GM12878 (cell line): ENCODE measurements around the gene NMNAT1. TPM values are rescaled to one million over a fixed set of nuclear protein-coding genes. Genes with fewer than 3 reads are reported as not detected.

Experiments
- ATAC-seq: fragments of 200-7000 bp; cut with Tn5 transposase; 3 replicates; pipeline ENCODE4 v1.9.1; 2020; ENCODE audit warnings: mild to moderate bottlenecking, moderate library complexity
- BruUV-seq: library from RNA; stranded (reverse); fragments of 400-500 nt; replicated peaks from 2 replicates; lab custom pipeline; 2021; lab: Mats Ljungman, UMichigan
- CTCF ChIA-PET: fragments of 300-600 bp; sonication (Branson Sonifier 250); formaldehyde crosslinking; extraction: SDS; loops from one replicate; lab custom pipeline; 2021; ENCODE audit warnings: inconsistent platforms; lab: Yijun Ruan, JAX
- POLR2A ChIA-PET: fragments of 350-600 bp; formaldehyde crosslinking; extraction: SDS; loops from one replicate; lab custom pipeline; 2021; ENCODE audit warnings: inconsistent platforms; lab: Charles Lee
- RAD21 ChIA-PET: fragments of 300-600 bp; sonication (Branson Sonifier 250); formaldehyde crosslinking; loops from one replicate; lab custom pipeline; 2023; ENCODE audit warnings: antibody characterized with exemption; ENCODE audit not compliant: unreplicated experiment; lab: Charles Lee
- SMC1A ChIA-PET: fragments of 300-600 bp; sonication (Branson Sonifier 250); formaldehyde crosslinking; loops from one replicate; lab custom pipeline; 2023; ENCODE audit not compliant: unreplicated experiment, uncharacterized antibody; lab: Charles Lee
- DNase-seq: peaks from one replicate; pipeline ENCODE4 v3.0.0-alpha.2; 2011; ENCODE audit warnings: low read depth, low spot score
- FAIRE-seq: peaks from 3 replicates; lab custom pipeline; 2011; peaks lifted over from hg19 to GRCh38; lab: Jason Lieb, UNC
- H2AFZ ChIP-seq: 2 replicates; pipeline ENCODE4 v1.6.0; 2011; ENCODE audit warnings: low read depth, low read length, control low read depth; ENCODE audit not compliant: control insufficient read depth
- H3K27ac ChIP-seq: 2 replicates; pipeline ENCODE4 v1.5.1; 2011; ENCODE audit warnings: control low read depth; ENCODE audit not compliant: control insufficient read depth, insufficient read depth
- H3K27me3 ChIP-seq, 2 experiments: replicated peaks in 1 of 2; 2 replicates each; pipeline versions ENCODE4 v1.6.0 to v1.6.1; 2011; ENCODE audit warnings: low read length in 1 of 2; ENCODE audit not compliant: control insufficient read depth in 2 of 2, insufficient read depth in 2 of 2
- H3K36me3 ChIP-seq, 2 experiments: 2 replicates each; pipeline ENCODE4 v1.5.1; 2011; ENCODE audit warnings: low read length in 1 of 2; ENCODE audit not compliant: control insufficient read depth in 2 of 2, insufficient read depth in 2 of 2
- H3K4me1 ChIP-seq: 2 replicates; pipeline ENCODE4 v1.6.1; 2011; ENCODE audit warnings: mild to moderate bottlenecking, low read length, moderate library complexity, mixed read lengths; ENCODE audit not compliant: control insufficient read depth, insufficient read depth
- H3K4me2 ChIP-seq: 2 replicates; pipeline ENCODE4 v1.6.0; 2011; ENCODE audit warnings: control low read depth; ENCODE audit not compliant: control insufficient read depth, insufficient read depth
- H3K4me3 ChIP-seq: fragments of 200-600 bp; sonication (generic); 2 replicates; pipeline ENCODE4 v1.5.1; 2016
- H3K79me2 ChIP-seq: 2 replicates; pipeline ENCODE4 v1.6.0; 2011; ENCODE audit warnings: low read length; ENCODE audit not compliant: control insufficient read depth, insufficient read depth
- H3K9ac ChIP-seq: 2 replicates; pipeline ENCODE4 v1.8.0; 2011; ENCODE audit warnings: low read length, control low read depth, mixed read lengths; ENCODE audit not compliant: control insufficient read depth, insufficient read depth
- H3K9me3 ChIP-seq: replicated peaks from 3 replicates; pipeline ENCODE4 v1.5.1; 2011; ENCODE audit warnings: mild to moderate bottlenecking, low read length; ENCODE audit not compliant: control insufficient read depth, insufficient read depth
- H4K20me1 ChIP-seq: 2 replicates; pipeline ENCODE4 v1.6.0; 2011; ENCODE audit not compliant: control insufficient read depth, insufficient read depth
- POLR2A ChIP-seq: IDR thresholded peaks from 2 replicates; pipeline ENCODE4 v1.6.1; 2011; ENCODE audit warnings: low read depth, mild to moderate bottlenecking, low read length
- RCOR1 ChIP-seq: conservative IDR thresholded peaks from 2 replicates; pipeline ENCODE4 v1.6.1; 2012; ENCODE audit warnings: low read depth, low read length, improper control_type of control experiment
- ZNF384 ChIP-seq: IDR thresholded peaks from 2 replicates; pipeline ENCODE4 v1.6.1; 2012; ENCODE audit warnings: low read depth, mild to moderate bottlenecking, low read length, improper control_type of control experiment, borderline replicate concordance
- WGBS: methylation state at CpG from one replicate; pipeline ENCODE4 v1.1.6; 2016; ENCODE audit warnings: low lambda C conversion rate; ENCODE audit not compliant: insufficient replicate concordance, insufficient coverage; ENCODE audit errors: missing lambda C conversion rate; 5-methylcytosine and 5-hydroxymethylcytosine counted together
- in situ Hi-C: fragments of 300-500 bp; cut with MboI; formaldehyde crosslinking; loops from 9 replicates; pipeline ENCODE4 v1.14.3; 2018; ENCODE audit warnings: mixed read lengths
- intact Hi-C: fragments of 100-400 bp; cut with micrococcal nuclease; formaldehyde crosslinking; loops from one replicate; pipeline ENCODE4 v1.14.2; 2022; ENCODE audit not compliant: unreplicated experiment
- polyA plus RNA-seq, 11 experiments: library from polyadenylated mRNA; depleted of rRNA in 4 of 11; unstranded in 6 of 11; stranded (reverse) in 5 of 11; fragments of >200 nt; fragmentation: Nextera tagmentation in 4 of 11; fragmentation: Illumina TruSeq in 1 of 11; extraction: Ambion mirVana in 4 of 11; extraction: Trizol in 1 of 11; gene quantifications; 1 replicate in 1 of 11; 2 replicates in 10 of 11; pipeline versions ENCODE4 v1.2.1 to v1.2.3, GENCODE V29; 2011 to 2016; ENCODE audit warnings: inconsistent platforms in 2 of 11, missing spikeins in 2 of 11, low read depth in 1 of 11
- total RNA-seq, 4 experiments: library from RNA; depleted of rRNA in 3 of 4; stranded (reverse); fragments of >200 nt in 3 of 4; fragmentation: Illumina TruSeq in 1 of 4; extraction: Trizol in 1 of 4; gene quantifications; 2 replicates each; pipeline versions ENCODE4 v1.2.1 to v1.2.3, GENCODE V29; 2013 to 2021
- TF ChIP-seq, protein P1 (sequence below): fragments of 150-350 bp; IDR thresholded peaks from 2 replicates; pipeline ENCODE4 v1.6.1; 2014; ENCODE audit warnings: mild to moderate bottlenecking, low read depth, low read length
- TF ChIP-seq, protein P2 (sequence below): fragments of 450-650 bp; formaldehyde crosslinking; IDR thresholded peaks from 2 replicates; pipeline ENCODE4 v1.4.0; 2020; ENCODE audit warnings: mild to moderate bottlenecking, moderate library complexity
- TF ChIP-seq, protein P3 (sequence below): fragments of 450-650 bp; IDR thresholded peaks from 2 replicates; pipeline ENCODE4 v1.6.1; 2018; ENCODE audit warnings: borderline replicate concordance, mild to moderate bottlenecking; ENCODE audit not compliant: partially characterized antibody
- TF ChIP-seq, protein P4 (sequence below): IDR thresholded peaks from 2 replicates; pipeline ENCODE4 v1.6.1; 2011; ENCODE audit warnings: borderline replicate concordance, low read depth, mild to moderate bottlenecking, moderate library complexity, low read length; ENCODE audit not compliant: insufficient read depth, poor library complexity, severe bottlenecking

NMNAT1 gene
- total and polyA plus RNA-seq, 10 of the 15 experiments (the other 5 are each of a cell fraction or from before 2014, with no cell fraction given) = 7.2 to 16.7 (median 11.7) TPM

DNA sequence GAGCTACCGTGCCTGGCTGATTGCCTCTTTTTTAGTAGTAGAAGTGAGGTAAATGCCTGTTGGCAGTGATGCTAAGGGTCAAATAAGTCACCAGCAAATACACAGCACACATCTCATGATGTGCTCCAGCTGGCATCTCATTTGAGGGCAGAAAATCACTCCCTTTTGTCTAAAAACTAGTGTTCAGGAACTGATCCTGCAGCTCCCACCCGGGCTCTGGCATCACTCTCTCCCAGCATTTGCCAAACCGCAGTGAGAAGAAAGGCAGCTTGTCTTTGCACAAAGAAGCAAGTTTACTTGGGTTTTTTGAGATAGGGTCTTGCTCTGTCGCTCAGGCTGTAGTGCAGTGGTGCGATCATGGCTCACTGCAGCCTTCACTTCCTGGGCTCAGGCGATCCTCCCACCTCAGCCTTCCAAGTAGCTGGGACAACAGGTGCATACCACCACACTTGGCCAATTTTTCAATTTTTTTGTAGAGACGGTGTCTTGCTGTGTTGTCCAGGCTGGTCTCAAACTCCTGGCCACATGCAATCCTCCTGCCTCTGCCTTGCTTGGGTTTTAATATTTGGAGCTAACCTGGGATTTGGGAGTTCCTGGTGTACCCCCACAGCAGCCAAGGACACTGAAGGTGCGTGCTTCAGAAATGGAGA lies 57.9 kb downstream of the NMNAT1 start:
- CTCF ChIA-PET = interaction anchor here (1.4 kb wide), 1 partner anchor 90 kb away, joined by 3 read pairs; no protein-coding TSS in a partner anchor
- H3K9ac ChIP-seq = no peak overlapping the region
- DNase-seq (no peak), FAIRE-seq (no peak), ATAC-seq (no peak)
- peaks cover 8% of the 10 kb centered on the region for H3K9me3 ChIP-seq
- H3K27me3 ChIP-seq = no peaks in the 10 kb centered on the region; a peak in 2 of 4 replicates
- POLR2A ChIA-PET = interaction anchor here (0.6 kb wide), 1 partner anchor 10 kb away, joined by 4 read pairs; no protein-coding TSS in a partner anchor
- no peak overlapping the region for H3K4me3 ChIP-seq
- H3K4me2 ChIP-seq = no peak overlapping the region
- no peak overlapping the region for H2AFZ ChIP-seq
- H4K20me1 ChIP-seq = no peaks in the 10 kb centered on the region
- no peaks in the 10 kb centered on the region for H3K4me1 ChIP-seq
- no peaks in the 10 kb centered on the region for H3K36me3 ChIP-seq
- no TSS peak for BruUV-seq
- WGBS = 69% methylated on average over 8 of the region's 8 CpGs
- intact Hi-C loops (no loop called here), in situ Hi-C loops (no loop called here)
- RAD21 ChIA-PET = interaction anchor here (0.5 kb wide), 1 partner anchor 42 kb away, joined by 4 read pairs; no protein-coding TSS in a partner anchor
- TF ChIP-seq ZNF384 (no peak), RCOR1 (no peak), POLR2A (no peak)
- TF ChIP-seq, protein P1, sequence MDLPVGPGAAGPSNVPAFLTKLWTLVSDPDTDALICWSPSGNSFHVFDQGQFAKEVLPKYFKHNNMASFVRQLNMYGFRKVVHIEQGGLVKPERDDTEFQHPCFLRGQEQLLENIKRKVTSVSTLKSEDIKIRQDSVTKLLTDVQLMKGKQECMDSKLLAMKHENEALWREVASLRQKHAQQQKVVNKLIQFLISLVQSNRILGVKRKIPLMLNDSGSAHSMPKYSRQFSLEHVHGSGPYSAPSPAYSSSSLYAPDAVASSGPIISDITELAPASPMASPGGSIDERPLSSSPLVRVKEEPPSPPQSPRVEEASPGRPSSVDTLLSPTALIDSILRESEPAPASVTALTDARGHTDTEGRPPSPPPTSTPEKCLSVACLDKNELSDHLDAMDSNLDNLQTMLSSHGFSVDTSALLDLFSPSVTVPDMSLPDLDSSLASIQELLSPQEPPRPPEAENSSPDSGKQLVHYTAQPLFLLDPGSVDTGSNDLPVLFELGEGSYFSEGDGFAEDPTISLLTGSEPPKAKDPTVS = no peak
- TF ChIP-seq, protein P2, sequence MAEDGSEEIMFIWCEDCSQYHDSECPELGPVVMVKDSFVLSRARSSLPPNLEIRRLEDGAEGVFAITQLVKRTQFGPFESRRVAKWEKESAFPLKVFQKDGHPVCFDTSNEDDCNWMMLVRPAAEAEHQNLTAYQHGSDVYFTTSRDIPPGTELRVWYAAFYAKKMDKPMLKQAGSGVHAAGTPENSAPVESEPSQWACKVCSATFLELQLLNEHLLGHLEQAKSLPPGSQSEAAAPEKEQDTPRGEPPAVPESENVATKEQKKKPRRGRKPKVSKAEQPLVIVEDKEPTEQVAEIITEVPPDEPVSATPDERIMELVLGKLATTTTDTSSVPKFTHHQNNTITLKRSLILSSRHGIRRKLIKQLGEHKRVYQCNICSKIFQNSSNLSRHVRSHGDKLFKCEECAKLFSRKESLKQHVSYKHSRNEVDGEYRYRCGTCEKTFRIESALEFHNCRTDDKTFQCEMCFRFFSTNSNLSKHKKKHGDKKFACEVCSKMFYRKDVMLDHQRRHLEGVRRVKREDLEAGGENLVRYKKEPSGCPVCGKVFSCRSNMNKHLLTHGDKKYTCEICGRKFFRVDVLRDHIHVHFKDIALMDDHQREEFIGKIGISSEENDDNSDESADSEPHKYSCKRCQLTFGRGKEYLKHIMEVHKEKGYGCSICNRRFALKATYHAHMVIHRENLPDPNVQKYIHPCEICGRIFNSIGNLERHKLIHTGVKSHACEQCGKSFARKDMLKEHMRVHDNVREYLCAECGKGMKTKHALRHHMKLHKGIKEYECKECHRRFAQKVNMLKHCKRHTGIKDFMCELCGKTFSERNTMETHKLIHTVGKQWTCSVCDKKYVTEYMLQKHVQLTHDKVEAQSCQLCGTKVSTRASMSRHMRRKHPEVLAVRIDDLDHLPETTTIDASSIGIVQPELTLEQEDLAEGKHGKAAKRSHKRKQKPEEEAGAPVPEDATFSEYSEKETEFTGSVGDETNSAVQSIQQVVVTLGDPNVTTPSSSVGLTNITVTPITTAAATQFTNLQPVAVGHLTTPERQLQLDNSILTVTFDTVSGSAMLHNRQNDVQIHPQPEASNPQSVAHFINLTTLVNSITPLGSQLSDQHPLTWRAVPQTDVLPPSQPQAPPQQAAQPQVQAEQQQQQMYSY (CRISPR knock-in tag) = no peak
- TF ChIP-seq, protein P3, sequence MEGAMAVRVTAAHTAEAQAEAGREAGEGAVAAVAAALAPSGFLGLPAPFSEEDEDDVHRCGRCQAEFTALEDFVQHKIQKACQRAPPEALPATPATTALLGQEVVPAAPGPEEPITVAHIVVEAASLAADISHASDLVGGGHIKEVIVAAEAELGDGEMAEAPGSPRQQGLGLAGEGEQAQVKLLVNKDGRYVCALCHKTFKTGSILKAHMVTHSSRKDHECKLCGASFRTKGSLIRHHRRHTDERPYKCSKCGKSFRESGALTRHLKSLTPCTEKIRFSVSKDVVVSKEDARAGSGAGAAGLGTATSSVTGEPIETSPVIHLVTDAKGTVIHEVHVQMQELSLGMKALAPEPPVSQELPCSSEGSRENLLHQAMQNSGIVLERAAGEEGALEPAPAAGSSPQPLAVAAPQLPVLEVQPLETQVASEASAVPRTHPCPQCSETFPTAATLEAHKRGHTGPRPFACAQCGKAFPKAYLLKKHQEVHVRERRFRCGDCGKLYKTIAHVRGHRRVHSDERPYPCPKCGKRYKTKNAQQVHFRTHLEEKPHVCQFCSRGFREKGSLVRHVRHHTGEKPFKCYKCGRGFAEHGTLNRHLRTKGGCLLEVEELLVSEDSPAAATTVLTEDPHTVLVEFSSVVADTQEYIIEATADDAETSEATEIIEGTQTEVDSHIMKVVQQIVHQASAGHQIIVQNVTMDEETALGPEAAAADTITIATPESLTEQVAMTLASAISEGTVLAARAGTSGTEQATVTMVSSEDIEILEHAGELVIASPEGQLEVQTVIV = no peak
- TF ChIP-seq, protein P4, sequence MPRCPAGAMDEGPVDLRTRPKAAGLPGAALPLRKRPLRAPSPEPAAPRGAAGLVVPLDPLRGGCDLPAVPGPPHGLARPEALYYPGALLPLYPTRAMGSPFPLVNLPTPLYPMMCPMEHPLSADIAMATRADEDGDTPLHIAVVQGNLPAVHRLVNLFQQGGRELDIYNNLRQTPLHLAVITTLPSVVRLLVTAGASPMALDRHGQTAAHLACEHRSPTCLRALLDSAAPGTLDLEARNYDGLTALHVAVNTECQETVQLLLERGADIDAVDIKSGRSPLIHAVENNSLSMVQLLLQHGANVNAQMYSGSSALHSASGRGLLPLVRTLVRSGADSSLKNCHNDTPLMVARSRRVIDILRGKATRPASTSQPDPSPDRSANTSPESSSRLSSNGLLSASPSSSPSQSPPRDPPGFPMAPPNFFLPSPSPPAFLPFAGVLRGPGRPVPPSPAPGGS = peak; percentile 71
- H3K27ac ChIP-seq = no peak overlapping the region
- no peaks in the 10 kb centered on the region for H3K79me2 ChIP-seq
- SMC1A ChIA-PET = interaction anchor here (0.6 kb wide), 1 partner anchor 14 kb away, joined by 3 read pairs; no protein-coding TSS in a partner anchor
